ENCODE results near the gene DHRSX.
"Not testable (repeated sequence)": the region's sequence is repeated elsewhere in the genome, so short reads cannot be mapped to it uniquely, and the experiment has no call there.

The DHRSX gene

GRCh38 chrX:2500803-2501558 lies at the start of gene DHRSX, which contains the start of gene ZBED1:
TSS of gene DHRSX (minus strand) at chrX:2500976. CDS start at chrX:2500925, 51 bp downstream.
TSS of gene ZBED1 (minus strand) at chrX:2500976. CDS start at chrX:2490719, 10,257 bp downstream.
- no peak for DNase-seq (ENCODE audit: low read depth, low spot score)

GRCh38 chrX:2549876-2550275 lies 49.1 kb upstream of the DHRSX start:
- no peak for DNase-seq (ENCODE audit: low read depth, low spot score)

- no peak for DNase-seq (ENCODE audit: low read depth, low spot score)
These were observed 48.1 kb upstream of the DHRSX start for GRCh38 chrX:2548711-2549423.

- no peak for DNase-seq (ENCODE audit: low read depth, low spot score)
These were observed 47.0 kb upstream of the DHRSX start for GRCh38 chrX:2547736-2548135.

- DNase-seq (ENCODE audit: low read depth, low spot score): no peak
These were observed 45.7 kb upstream of the DHRSX start for GRCh38 chrX:2546496-2546895.

- no peak for DNase-seq (ENCODE audit: low read depth, low spot score)
These were observed 44.4 kb upstream of the DHRSX start for GRCh38 chrX:2545144-2545543.

- no peak for DNase-seq (ENCODE audit: low read depth, low spot score)
These were observed 42.2 kb upstream of the DHRSX start for GRCh38 chrX:2542826-2543521.

- no peak for DNase-seq (ENCODE audit: low read depth, low spot score)
These were observed 40.8 kb upstream of the DHRSX start for GRCh38 chrX:2541603-2542002.

- DNase-seq (ENCODE audit: low read depth, low spot score): no peak
These were observed 39.7 kb upstream of the DHRSX start for GRCh38 chrX:2540426-2540947.

- no peak for DNase-seq (ENCODE audit: low read depth, low spot score)
These were observed 38.8 kb upstream of the DHRSX start for GRCh38 chrX:2539586-2539985.

- no peak for DNase-seq (ENCODE audit: low read depth, low spot score)
These were observed 37.4 kb upstream of the DHRSX start for GRCh38 chrX:2538031-2538757.

GRCh38 chrX:2536974-2537373 lies 36.2 kb upstream of the DHRSX start:
- no peak for DNase-seq (ENCODE audit: low read depth, low spot score)

GRCh38 chrX:2536141-2536540 lies 35.4 kb upstream of the DHRSX start:
- no peak for DNase-seq (ENCODE audit: low read depth, low spot score)

GRCh38 chrX:2534261-2535021 lies 33.7 kb upstream of the DHRSX start:
- not testable (repeated sequence) for DNase-seq (ENCODE audit: low read depth, low spot score)

- no peak for DNase-seq (ENCODE audit: low read depth, low spot score)
These were observed 32.6 kb upstream of the DHRSX start for GRCh38 chrX:2533424-2533823.

GRCh38 chrX:2526390-2526789 lies 25.6 kb upstream of the DHRSX start:
- no peak for DNase-seq (ENCODE audit: low read depth, low spot score)

- DNase-seq (ENCODE audit: low read depth, low spot score): no peak
These were observed 23.1 kb upstream of the DHRSX start for GRCh38 chrX:2523911-2524310.

GRCh38 chrX:2521927-2522386 lies 21.2 kb upstream of the DHRSX start:
- no peak for DNase-seq (ENCODE audit: low read depth, low spot score)

- no peak for DNase-seq (ENCODE audit: low read depth, low spot score)
These were observed 20.5 kb upstream of the DHRSX start for GRCh38 chrX:2521092-2521926.

GRCh38 chrX:2520539-2520938 lies 19.8 kb upstream of the DHRSX start:
- DNase-seq (ENCODE audit: low read depth, low spot score): no peak

All from smooth muscle cell of the brain vasculature (primary cell).